Brain microvascular endothelial cell (primary cell): ENCODE measurements around the gene CORO1C.

Source experiments
- DNase-seq: peaks from one replicate; pipeline ENCODE4 v3.0.0-alpha.2; 2020
- H3K27ac ChIP-seq: fragments of 250-450 bp; sonication (Bioruptor Pico); 2 replicates; pipeline ENCODE4 v1.5.1; 2020; ENCODE audit warnings: mild to moderate bottlenecking, moderate library complexity
- H3K27me3 ChIP-seq: fragments of 250-450 bp; sonication (Bioruptor Pico); replicated peaks from 2 replicates; pipeline ENCODE4 v1.5.1; 2020; ENCODE audit warnings: mild to moderate bottlenecking
- H3K36me3 ChIP-seq: fragments of 250-450 bp; sonication (Bioruptor Pico); replicated peaks from 2 replicates; pipeline ENCODE4 v1.5.1; 2020; ENCODE audit warnings: mild to moderate bottlenecking
- H3K4me3 ChIP-seq: 2 replicates; pipeline ENCODE4 v1.5.1; 2011; ENCODE audit warnings: low read depth, mild to moderate bottlenecking, control low read depth, low read length, moderate library complexity
- CTCF ChIP-seq: IDR thresholded peaks from 2 replicates; pipeline ENCODE4 v1.5.1; 2011; ENCODE audit warnings: low read depth, mild to moderate bottlenecking, moderate library complexity, low read length, control low read depth, inconsistent platforms; ENCODE audit errors: missing control alignments
- in situ Hi-C: cut with HindIII; loops from 2 replicates; pipeline ENCODE4 v1.10.0; 2017; ENCODE audit warnings: low sequenced_read_pairs, low pct_ligation_motif_present

Gene CORO1C

GRCh38 chr12:108759924-108760323, 28.6 kb upstream of the CORO1C start:
- Histone ChIP-seq H3K27me3 (no peaks in the 10 kb centered on the region), H3K27ac (no peak overlapping the region), H3K4me3 (no peak overlapping the region), H3K36me3 (no peaks in the 10 kb centered on the region)
- in situ Hi-C loops = no loop called here
- DNase-seq = no peak
- TF ChIP-seq CTCF = no peak

- Histone ChIP-seq H3K27ac (no peak overlapping the region), H3K27me3 (no peaks in the 10 kb centered on the region), H3K4me3 (no peak overlapping the region), H3K36me3 (no peaks in the 10 kb centered on the region)
- no peak for TF ChIP-seq CTCF
- DNase-seq = no peak
- in situ Hi-C loops = no loop called here
Observed at GRCh38 chr12:108757856-108758255, 26.5 kb upstream of the CORO1C start.

- in situ Hi-C loops = no loop called here
Observed at GRCh38 chr12:108756421-108756820, 25.1 kb upstream of the CORO1C start.

GRCh38 chr12:108755481-108755880, 24.2 kb upstream of the CORO1C start:
- TF ChIP-seq CTCF = no peak
- in situ Hi-C loops = no loop called here
- no peak for DNase-seq
- Histone ChIP-seq H3K36me3 (no peaks in the 10 kb centered on the region), H3K27ac (no peak overlapping the region), H3K4me3 (no peak overlapping the region), H3K27me3 (no peaks in the 10 kb centered on the region)

More at GRCh38 chr12:108756421-108756820, 25.1 kb upstream of the CORO1C start:
- TF ChIP-seq CTCF = no peak
- no peak for DNase-seq
- no peak overlapping the region for H3K4me3 ChIP-seq
- no peaks in the 10 kb centered on the region for H3K36me3 ChIP-seq
- no peaks in the 10 kb centered on the region for H3K27me3 ChIP-seq
- no peak overlapping the region for H3K27ac ChIP-seq

GRCh38 chr12:108753976-108754375, 22.7 kb upstream of the CORO1C start:
- Histone ChIP-seq H3K4me3 (no peak overlapping the region), H3K36me3 (no peaks in the 10 kb centered on the region), H3K27ac (no peak overlapping the region), H3K27me3 (no peaks in the 10 kb centered on the region)
- in situ Hi-C loops = no loop called here
- TF ChIP-seq CTCF = no peak
- no peak for DNase-seq

- in situ Hi-C loops = no loop called here
- Histone ChIP-seq H3K4me3 (no peak overlapping the region), H3K27me3 (no peaks in the 10 kb centered on the region), H3K27ac (no peak overlapping the region), H3K36me3 (no peaks in the 10 kb centered on the region)
- DNase-seq = no peak
- no peak for TF ChIP-seq CTCF
Observed at GRCh38 chr12:108752387-108752786, 21.1 kb upstream of the CORO1C start.
